B cell (primary cell): Measurements from ENCODE around the gene ING5. TPM values are rescaled to one million over a fixed set of nuclear protein-coding genes. Genes with fewer than 3 reads are reported as not detected.

Experiments used
- ATAC-seq: fragments of 200-7000 bp; cut with Tn5 transposase; one replicate; pipeline ENCODE4 v1.10.0; 2021; ENCODE audit warnings: low read depth, mild to moderate bottlenecking, moderate number of reproducible peaks, moderate library complexity
- CTCF ChIA-PET: fragments of 350-600 bp; sonication (Branson Sonifier 250); formaldehyde crosslinking; loops from one replicate; lab custom pipeline; 2021; ENCODE audit warnings: antibody characterized with exemption, inconsistent platforms; lab: Charles Lee
- POLR2A ChIA-PET: fragments of 350-600 bp; sonication (Branson Sonifier 250); formaldehyde crosslinking; loops from one replicate; lab custom pipeline; 2021; ENCODE audit warnings: antibody characterized with exemption; lab: Charles Lee
- DNase-seq: peaks from one replicate; pipeline ENCODE4 v3.0.0; 2013
- H2AFZ ChIP-seq: 2 replicates; pipeline ENCODE4 v1.6.1; 2012; ENCODE audit warnings: mild to moderate bottlenecking, low read depth, low read length; ENCODE audit not compliant: insufficient read depth, poor library complexity, severe bottlenecking
- H3K27ac ChIP-seq, 2 donors: 1 replicate in 1 of 2; 2 replicates in 1 of 2; pipeline ENCODE4 v1.5.1; 2012 to 2013; ENCODE audit warnings: low read length in 2 of 2, mild to moderate bottlenecking in 2 of 2, moderate library complexity in 1 of 2
- H3K27me3 ChIP-seq, 4 experiments: fragments of 200-600 bp in 1 of 4; sonication (generic) in 1 of 4; replicated peaks in 1 of 4; 1 replicate in 2 of 4; 2 replicates in 2 of 4; pipeline versions ENCODE4 v1.6.1 to v1.7.0; 2013 to 2016; ENCODE audit warnings: low read length in 3 of 4, mild to moderate bottlenecking in 2 of 4, mixed read lengths in 1 of 4, moderate library complexity in 1 of 4; ENCODE audit not compliant: insufficient read depth in 4 of 4, control insufficient read depth in 3 of 4; ENCODE audit errors: control extremely low read depth in 1 of 4
- H3K36me3 ChIP-seq, 2 experiments: replicated peaks in 1 of 2; 1 replicate in 1 of 2; 2 replicates in 1 of 2; pipeline versions ENCODE4 v1.6.1 to v1.7.1; 2013; ENCODE audit warnings: low read length in 1 of 2; ENCODE audit not compliant: insufficient read depth in 2 of 2, control insufficient read depth in 1 of 2; ENCODE audit errors: control extremely low read depth in 1 of 2, extremely low read depth in 1 of 2
- H3K4me1 ChIP-seq, 2 donors: fragments of 200-600 bp in 1 of 2; sonication (generic) in 1 of 2; 1 replicate in 1 of 2; 2 replicates in 1 of 2; pipeline versions ENCODE4 v1.5.1 to v1.6.1; 2013 to 2017; ENCODE audit warnings: low read length in 2 of 2; ENCODE audit not compliant: control insufficient read depth in 2 of 2, insufficient read depth in 2 of 2
- H3K4me2 ChIP-seq: replicated peaks from 2 replicates; pipeline ENCODE3; 2012; ENCODE audit warnings: mild to moderate bottlenecking, low read depth, low read length; ENCODE audit not compliant: poor library complexity, severe bottlenecking
- H3K4me3 ChIP-seq, 5 experiments: fragments of 200-600 bp in 1 of 5; sonication (generic) in 1 of 5; 1 replicate in 3 of 5; 2 replicates in 2 of 5; pipeline versions ENCODE4 v1.5.1 to v1.7.0; 2011 to 2016; ENCODE audit warnings: low read length in 4 of 5, mild to moderate bottlenecking in 4 of 5, low read depth in 2 of 5, control low read depth in 1 of 5, moderate library complexity in 1 of 5; ENCODE audit not compliant: insufficient read depth in 1 of 5; ENCODE audit errors: control extremely low read depth in 1 of 5, extremely low read depth in 1 of 5
- H3K79me2 ChIP-seq: fragments of 200-600 bp; sonication (generic); one replicate; pipeline ENCODE4 v1.6.0; 2016; ENCODE audit warnings: low read length; ENCODE audit not compliant: control insufficient read depth, insufficient read depth
- H3K9ac ChIP-seq: fragments of 200-600 bp; sonication (generic); 2 replicates; pipeline ENCODE4 v1.6.1; 2017; ENCODE audit warnings: mild to moderate bottlenecking, low read length, moderate library complexity
- H3K9me3 ChIP-seq, 3 donors: one replicate each; pipeline versions ENCODE4 v1.6.1 to v1.7.1; 2013; ENCODE audit warnings: low read length in 2 of 3; ENCODE audit not compliant: control insufficient read depth in 2 of 3, insufficient read depth in 1 of 3; ENCODE audit errors: control extremely low read depth in 1 of 3
- H4K20me1 ChIP-seq: 2 replicates; pipeline ENCODE4 v1.6.0; 2012; ENCODE audit warnings: mild to moderate bottlenecking, low read length; ENCODE audit not compliant: insufficient read depth, control insufficient read depth, poor library complexity, severe bottlenecking
- H3K27ac Mint-ChIP-seq: one replicate; pipeline ENCODE4 v1.8.0; 2021; ENCODE audit warnings: mixed read lengths
- H3K27me3 Mint-ChIP-seq: one replicate; pipeline ENCODE4 v1.8.0; 2021; ENCODE audit warnings: mixed read lengths
- H3K4me1 Mint-ChIP-seq: one replicate; pipeline ENCODE4 v1.8.0; 2021; ENCODE audit warnings: mixed read lengths
- H3K4me3 Mint-ChIP-seq: one replicate; pipeline ENCODE4 v1.8.0; 2021; ENCODE audit warnings: mixed read lengths
- H3K9me3 Mint-ChIP-seq: one replicate; pipeline ENCODE4 v1.8.0; 2022; ENCODE audit warnings: mixed read lengths; ENCODE audit not compliant: insufficient read depth
- EZH2 ChIP-seq: IDR thresholded peaks from 2 replicates; pipeline ENCODE4 v1.6.1; 2012; ENCODE audit warnings: borderline replicate concordance, low read depth, mild to moderate bottlenecking, moderate library complexity, low read length; ENCODE audit not compliant: insufficient read depth, poor library complexity, severe bottlenecking
- WGBS: methylation state at CpG from one replicate; pipeline ENCODE4 v1.1.5; 2013; ENCODE audit warnings: missing lambda C conversion rate; ENCODE audit not compliant: insufficient coverage; 5-methylcytosine and 5-hydroxymethylcytosine counted together
- intact Hi-C: fragments of 100-400 bp; cut with micrococcal nuclease; formaldehyde crosslinking; loops from one replicate; pipeline ENCODE4 v1.10.0; 2022
- polyA plus RNA-seq: library from polyadenylated mRNA; depleted of rRNA; stranded (reverse); fragments of >200 nt; gene quantifications from 2 replicates; pipeline ENCODE4 v1.2.3, GENCODE V29; 2012
- total RNA-seq, 2 donors: library from RNA; stranded (reverse); fragments of 120-200 nt in 1 of 2; gene quantifications; 1 replicate in 1 of 2; 2 replicates in 1 of 2; pipeline versions ENCODE4 v1.2.3 to v1.2.4, GENCODE V29; 2013 to 2022
- TF ChIP-seq, protein P1 (sequence below): fragments of 200-600 bp; IDR thresholded peaks from one replicate; pipeline ENCODE4 v1.8.0; 2022; ENCODE audit warnings: antibody characterized with exemption, mild to moderate bottlenecking

ING5 gene
- total and polyA plus RNA-seq, 2 donors (not counting 1 experiment from before 2014, with no cell fraction given): 70.7 to 82.9 TPM

DNA sequence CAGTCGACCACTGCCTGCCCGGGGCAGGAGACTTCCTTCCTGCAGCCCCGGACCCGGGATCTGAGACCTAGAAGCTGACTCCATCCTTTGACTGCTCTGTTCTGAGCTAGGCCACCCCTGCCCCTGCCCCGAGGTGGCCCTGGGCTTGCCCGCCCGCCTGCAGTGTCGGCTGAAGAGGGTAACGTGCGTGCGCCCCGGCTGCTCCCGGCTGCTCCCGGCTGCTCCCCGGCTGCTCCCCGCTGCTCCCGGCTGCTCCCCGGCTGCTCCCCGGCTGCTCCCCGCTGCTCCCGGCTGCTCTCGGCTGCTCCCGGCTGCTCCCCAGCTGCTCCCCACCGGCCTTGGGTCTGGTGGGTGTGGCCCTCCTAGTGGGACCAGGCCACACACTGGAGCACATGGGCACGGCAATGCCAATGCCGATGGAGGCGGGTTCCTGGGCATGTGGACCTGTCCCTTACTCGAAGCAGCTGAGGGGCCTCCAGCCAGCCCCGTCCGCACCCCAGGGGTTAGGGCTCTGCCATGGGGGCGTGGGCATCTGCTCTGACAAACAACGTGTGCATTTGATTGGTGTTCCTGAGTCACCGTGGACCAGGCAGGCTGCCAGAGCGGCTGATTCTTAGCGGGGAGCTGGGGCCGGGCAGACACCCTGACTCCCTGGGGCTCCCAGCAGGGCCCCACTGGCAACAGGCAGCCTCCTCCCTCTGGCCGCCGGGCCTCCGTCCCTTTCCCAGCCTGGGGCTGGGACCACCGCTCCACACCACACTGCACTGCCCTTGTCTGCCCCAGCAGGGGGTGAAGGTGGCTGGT lies 72.8 kb downstream of the ING5 start:
- POLR2A ChIA-PET: interaction anchor here (0.6 kb wide), 1 partner anchor 13 kb away, joined by 5 read pairs; no protein-coding TSS in a partner anchor
- no peak for DNase-seq
- H3K9ac ChIP-seq: no peak overlapping the region

More for the DNA sequence above, 72.8 kb downstream of the ING5 start:
- ATAC-seq: no peak
- H3K4me3 ChIP-seq: no peak overlapping the region
- H3K27me3 ChIP-seq: peaks cover 0 to 13% (median 0%) of the 10 kb centered on the region in 4 experiments
- H3K27ac ChIP-seq: no peak overlapping the region
- TF ChIP-seq, protein P1, sequence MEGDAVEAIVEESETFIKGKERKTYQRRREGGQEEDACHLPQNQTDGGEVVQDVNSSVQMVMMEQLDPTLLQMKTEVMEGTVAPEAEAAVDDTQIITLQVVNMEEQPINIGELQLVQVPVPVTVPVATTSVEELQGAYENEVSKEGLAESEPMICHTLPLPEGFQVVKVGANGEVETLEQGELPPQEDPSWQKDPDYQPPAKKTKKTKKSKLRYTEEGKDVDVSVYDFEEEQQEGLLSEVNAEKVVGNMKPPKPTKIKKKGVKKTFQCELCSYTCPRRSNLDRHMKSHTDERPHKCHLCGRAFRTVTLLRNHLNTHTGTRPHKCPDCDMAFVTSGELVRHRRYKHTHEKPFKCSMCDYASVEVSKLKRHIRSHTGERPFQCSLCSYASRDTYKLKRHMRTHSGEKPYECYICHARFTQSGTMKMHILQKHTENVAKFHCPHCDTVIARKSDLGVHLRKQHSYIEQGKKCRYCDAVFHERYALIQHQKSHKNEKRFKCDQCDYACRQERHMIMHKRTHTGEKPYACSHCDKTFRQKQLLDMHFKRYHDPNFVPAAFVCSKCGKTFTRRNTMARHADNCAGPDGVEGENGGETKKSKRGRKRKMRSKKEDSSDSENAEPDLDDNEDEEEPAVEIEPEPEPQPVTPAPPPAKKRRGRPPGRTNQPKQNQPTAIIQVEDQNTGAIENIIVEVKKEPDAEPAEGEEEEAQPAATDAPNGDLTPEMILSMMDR: no peak
- TF ChIP-seq EZH2: no peak
- Mint-ChIP-seq H3K9me3 (no peaks in the 10 kb centered on the region), H3K4me1 (peaks cover 9% of the 10 kb centered on the region), H3K27ac (no peak overlapping the region), H3K4me3 (no peak overlapping the region), H3K27me3 (peaks cover 4% of the 10 kb centered on the region)
- no peaks in the 10 kb centered on the region for H3K9me3 ChIP-seq
- no peaks in the 10 kb centered on the region for H3K79me2 ChIP-seq
- H3K4me2 ChIP-seq: no peak overlapping the region
- no peaks in the 10 kb centered on the region for H3K36me3 ChIP-seq
- peaks cover 0 to 15% of the 10 kb centered on the region in 2 donors for H3K4me1 ChIP-seq
- no peaks in the 10 kb centered on the region for H4K20me1 ChIP-seq
- intact Hi-C loops: no loop called here
- no peak overlapping the region for H2AFZ ChIP-seq
- 63% methylated on average over 36 of the region's 40 CpGs for WGBS
- CTCF ChIA-PET: no interaction called here
